Measurements from ENCODE around the gene DOCK11. TPM values are rescaled to one million over a fixed set of nuclear protein-coding genes. Genes with fewer than 3 reads are reported as not detected.

The DOCK11 gene
- total and polyA plus RNA-seq, 2 experiments from 2014 or later: 11.2 to 12.5 TPM

GRCh38 chrX:118508635-118509034 lies 13.0 kb downstream of the DOCK11 start:
- peak in 1 of 2 donors; percentile 37 for DNase-seq (ENCODE audit: low read depth in 1 of 2, low spot score in 1 of 2)
- Histone ChIP-seq H3K4me3 (no peak overlapping the region), H3K4me1 (ENCODE audit: low read depth) (no peaks in the 10 kb centered on the region), H3K36me3 (no peaks in the 10 kb centered on the region), H3K27me3 (no peaks in the 10 kb centered on the region), H3K27ac (no peak overlapping the region), H3K9me3 (ENCODE audit: low read depth) (no peaks in the 10 kb centered on the region)
- TF ChIP-seq, protein P1, sequence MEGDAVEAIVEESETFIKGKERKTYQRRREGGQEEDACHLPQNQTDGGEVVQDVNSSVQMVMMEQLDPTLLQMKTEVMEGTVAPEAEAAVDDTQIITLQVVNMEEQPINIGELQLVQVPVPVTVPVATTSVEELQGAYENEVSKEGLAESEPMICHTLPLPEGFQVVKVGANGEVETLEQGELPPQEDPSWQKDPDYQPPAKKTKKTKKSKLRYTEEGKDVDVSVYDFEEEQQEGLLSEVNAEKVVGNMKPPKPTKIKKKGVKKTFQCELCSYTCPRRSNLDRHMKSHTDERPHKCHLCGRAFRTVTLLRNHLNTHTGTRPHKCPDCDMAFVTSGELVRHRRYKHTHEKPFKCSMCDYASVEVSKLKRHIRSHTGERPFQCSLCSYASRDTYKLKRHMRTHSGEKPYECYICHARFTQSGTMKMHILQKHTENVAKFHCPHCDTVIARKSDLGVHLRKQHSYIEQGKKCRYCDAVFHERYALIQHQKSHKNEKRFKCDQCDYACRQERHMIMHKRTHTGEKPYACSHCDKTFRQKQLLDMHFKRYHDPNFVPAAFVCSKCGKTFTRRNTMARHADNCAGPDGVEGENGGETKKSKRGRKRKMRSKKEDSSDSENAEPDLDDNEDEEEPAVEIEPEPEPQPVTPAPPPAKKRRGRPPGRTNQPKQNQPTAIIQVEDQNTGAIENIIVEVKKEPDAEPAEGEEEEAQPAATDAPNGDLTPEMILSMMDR (IDR thresholded peaks at IDR 0.05; ENCODE audit: low read depth, low read length): peak; percentile 15

GRCh38 chrX:118510111-118510510 lies 14.5 kb downstream of the DOCK11 start:
- H3K27ac ChIP-seq: no peak overlapping the region
- no peaks in the 10 kb centered on the region for H3K4me1 ChIP-seq (ENCODE audit: low read depth)
- DNase-seq (ENCODE audit: low read depth in 1 of 2, low spot score in 1 of 2): no peak
- no peaks in the 10 kb centered on the region for H3K9me3 ChIP-seq (ENCODE audit: low read depth)
- H3K4me3 ChIP-seq: no peak overlapping the region
- H3K27me3 ChIP-seq: no peaks in the 10 kb centered on the region
- no peaks in the 10 kb centered on the region for H3K36me3 ChIP-seq
- TF ChIP-seq, protein P1 (IDR thresholded peaks at IDR 0.05; ENCODE audit: low read depth, low read length): no peak

DNA sequence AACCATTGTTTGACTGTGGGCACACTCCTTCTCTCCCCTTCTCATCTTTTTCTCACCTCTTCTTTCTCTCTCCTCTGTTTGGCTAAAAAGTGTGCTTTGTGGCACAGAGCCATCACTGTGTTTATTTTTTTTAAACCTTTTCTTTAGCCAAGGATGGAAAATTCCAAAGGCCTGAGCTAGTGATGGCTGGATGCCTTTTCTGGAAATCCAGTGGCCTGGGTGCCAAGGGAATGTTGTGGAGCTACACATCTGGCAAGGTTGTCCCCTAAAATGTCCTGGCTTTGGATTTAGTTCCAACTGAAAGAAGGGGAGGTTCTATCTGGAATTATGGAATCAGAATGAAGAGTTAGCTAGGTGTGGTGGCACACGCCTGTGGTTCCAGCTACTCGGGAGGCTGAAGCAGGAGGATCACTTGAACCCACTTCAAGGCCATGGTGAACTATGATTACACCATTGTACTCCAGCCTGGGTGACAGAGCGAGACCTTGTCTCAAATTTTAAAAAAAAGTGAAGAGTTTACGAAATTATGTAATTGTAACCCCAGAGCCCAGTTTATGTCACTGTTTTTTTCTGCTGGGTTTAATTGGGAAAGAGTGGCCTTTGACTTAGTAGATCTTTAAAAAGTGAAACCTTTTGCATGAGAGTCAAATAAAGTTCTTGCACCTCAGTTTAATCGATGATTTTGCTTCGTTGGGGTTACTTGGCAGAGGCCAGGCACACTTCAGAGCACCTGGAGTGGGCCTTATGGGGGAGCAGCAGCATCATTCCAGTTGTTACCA lies 17.7 kb downstream of the DOCK11 start:
- H3K9me3 ChIP-seq (ENCODE audit: low read depth): no peaks in the 10 kb centered on the region
- no peak overlapping the region for H3K4me3 ChIP-seq
- H3K36me3 ChIP-seq: no peaks in the 10 kb centered on the region
- TF ChIP-seq, protein P1 (IDR thresholded peaks at IDR 0.05; ENCODE audit: low read depth, low read length): no peak
- DNase-seq (ENCODE audit: low read depth in 1 of 2, low spot score in 1 of 2): peak in 1 of 2 donors; percentile 47
- no peaks in the 10 kb centered on the region for H3K4me1 ChIP-seq (ENCODE audit: low read depth)
- H3K27me3 ChIP-seq: no peaks in the 10 kb centered on the region
- H3K27ac ChIP-seq: no peak overlapping the region

DNA sequence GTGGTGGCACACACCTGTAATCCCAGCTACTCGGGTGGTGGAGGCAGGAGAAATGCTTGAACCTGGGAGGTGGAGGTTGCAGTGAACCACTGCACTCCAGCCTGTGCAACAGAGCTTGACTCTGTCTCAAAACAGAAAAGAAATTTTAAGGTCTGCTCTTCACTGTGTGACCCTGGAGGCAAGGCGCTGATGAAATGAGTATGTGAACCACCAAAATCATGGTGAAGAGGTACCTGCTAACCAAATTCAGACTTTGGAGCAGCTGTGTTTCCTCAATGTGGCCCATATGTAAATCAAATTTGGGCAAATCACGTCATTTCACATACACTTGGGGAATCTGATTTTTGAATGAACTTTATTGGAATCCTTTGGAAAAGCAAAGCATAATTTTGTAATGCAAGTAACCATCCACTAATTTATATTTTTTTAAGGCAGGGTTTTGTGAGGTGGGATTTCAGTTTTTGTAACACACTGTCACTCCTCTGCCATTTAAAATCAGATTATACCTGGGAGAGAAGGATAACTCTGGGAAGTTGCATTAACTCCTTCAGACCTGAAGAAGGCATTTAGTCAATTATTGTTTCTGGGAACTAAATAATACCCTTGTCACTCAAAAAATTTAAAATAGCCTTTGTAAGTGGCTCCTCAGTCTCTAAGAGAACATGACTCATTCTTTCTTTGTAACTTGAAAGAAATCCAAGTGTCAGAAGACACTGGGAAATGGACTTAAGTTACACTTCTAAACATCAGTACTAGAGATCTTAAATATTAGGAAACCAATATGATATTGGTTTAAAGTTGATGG lies 24.0 kb downstream of the DOCK11 start:
- TF ChIP-seq, protein P1 (IDR thresholded peaks at IDR 0.05; ENCODE audit: low read depth, low read length): no peak

DNA sequence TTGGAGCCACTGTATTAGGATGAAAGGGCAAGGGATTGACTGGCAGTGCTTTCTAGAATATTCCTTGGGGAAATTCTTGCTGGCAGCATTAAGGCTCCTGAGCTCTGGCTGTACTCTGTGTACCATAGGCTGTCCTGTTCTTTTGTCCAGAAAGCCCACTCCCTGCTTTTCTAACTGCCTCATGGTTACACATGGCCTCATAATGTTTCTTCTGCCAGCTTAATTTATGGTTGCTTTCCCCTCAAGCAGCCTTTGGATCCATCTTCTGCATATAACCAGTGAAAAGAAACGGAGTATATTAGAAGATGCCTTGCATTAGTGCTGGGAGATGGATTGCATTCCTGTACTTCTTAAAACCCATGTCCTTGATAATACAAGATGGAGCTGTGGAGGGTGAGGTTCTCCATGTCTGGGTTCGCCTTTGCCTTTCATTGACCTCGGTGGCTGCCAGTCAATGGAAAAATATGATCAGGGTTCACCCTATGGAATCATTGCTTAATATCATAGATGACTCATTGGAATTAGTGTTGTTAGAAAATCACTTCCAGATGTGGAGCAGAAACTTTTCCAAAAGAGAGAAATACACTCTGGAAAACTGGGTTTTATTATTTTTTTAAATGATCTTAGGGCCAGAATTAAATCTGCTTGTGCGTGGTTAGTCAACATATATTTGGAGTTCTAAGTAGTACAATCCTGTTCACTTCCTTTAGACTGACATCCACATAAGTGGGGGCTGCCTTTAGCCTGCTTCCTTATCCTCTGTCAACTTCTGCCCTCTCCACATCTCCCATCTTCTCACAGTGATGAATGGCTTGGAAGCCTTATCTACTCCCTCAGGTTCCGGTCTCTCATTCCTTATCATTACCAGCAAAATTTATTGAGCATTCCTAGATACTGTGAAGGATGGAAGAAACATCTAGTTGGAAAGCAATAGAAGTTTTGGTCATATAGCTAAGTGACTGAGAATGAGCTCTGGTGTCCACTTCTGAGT lies 24.9 kb downstream of the DOCK11 start:
- peak overlapping the region; percentile 34 for H3K27ac ChIP-seq
- TF ChIP-seq, protein P1 (IDR thresholded peaks at IDR 0.05; ENCODE audit: low read depth, low read length): no peak
- no peak overlapping the region for H3K4me3 ChIP-seq
- DNase-seq (ENCODE audit: low read depth in 1 of 2, low spot score in 1 of 2): peak in 1 of 2 donors; percentile 71
- H3K36me3 ChIP-seq: no peaks in the 10 kb centered on the region
- no peaks in the 10 kb centered on the region for H3K9me3 ChIP-seq (ENCODE audit: low read depth)
- no peaks in the 10 kb centered on the region for H3K27me3 ChIP-seq
- H3K4me1 ChIP-seq (ENCODE audit: low read depth): peaks cover 21% of the 10 kb centered on the region

More for the DNA sequence above, 24.0 kb downstream of the DOCK11 start:
- peaks cover 21% of the 10 kb centered on the region for H3K4me1 ChIP-seq (ENCODE audit: low read depth)
- no peaks in the 10 kb centered on the region for H3K27me3 ChIP-seq
- H3K4me3 ChIP-seq: no peak overlapping the region
- H3K9me3 ChIP-seq (ENCODE audit: low read depth): no peaks in the 10 kb centered on the region
- no peaks in the 10 kb centered on the region for H3K36me3 ChIP-seq
- peak overlapping the region; percentile 34 for H3K27ac ChIP-seq
- peak in 1 of 2 donors; percentile 53 for DNase-seq (ENCODE audit: low read depth in 1 of 2, low spot score in 1 of 2)

All from cardiac muscle cell (in vitro differentiated cells and primary cell).